Measurements from ENCODE around the gene WDR90. TPM values are rescaled to one million over a fixed set of nuclear protein-coding genes. Genes with fewer than 3 reads are reported as not detected.

The WDR90 gene
- total and polyA plus RNA-seq, 2 of the 13 experiments (the other 11 are each of a cell fraction or from before 2014, with no cell fraction given) = 14.9 to 28.9 TPM

DNA sequence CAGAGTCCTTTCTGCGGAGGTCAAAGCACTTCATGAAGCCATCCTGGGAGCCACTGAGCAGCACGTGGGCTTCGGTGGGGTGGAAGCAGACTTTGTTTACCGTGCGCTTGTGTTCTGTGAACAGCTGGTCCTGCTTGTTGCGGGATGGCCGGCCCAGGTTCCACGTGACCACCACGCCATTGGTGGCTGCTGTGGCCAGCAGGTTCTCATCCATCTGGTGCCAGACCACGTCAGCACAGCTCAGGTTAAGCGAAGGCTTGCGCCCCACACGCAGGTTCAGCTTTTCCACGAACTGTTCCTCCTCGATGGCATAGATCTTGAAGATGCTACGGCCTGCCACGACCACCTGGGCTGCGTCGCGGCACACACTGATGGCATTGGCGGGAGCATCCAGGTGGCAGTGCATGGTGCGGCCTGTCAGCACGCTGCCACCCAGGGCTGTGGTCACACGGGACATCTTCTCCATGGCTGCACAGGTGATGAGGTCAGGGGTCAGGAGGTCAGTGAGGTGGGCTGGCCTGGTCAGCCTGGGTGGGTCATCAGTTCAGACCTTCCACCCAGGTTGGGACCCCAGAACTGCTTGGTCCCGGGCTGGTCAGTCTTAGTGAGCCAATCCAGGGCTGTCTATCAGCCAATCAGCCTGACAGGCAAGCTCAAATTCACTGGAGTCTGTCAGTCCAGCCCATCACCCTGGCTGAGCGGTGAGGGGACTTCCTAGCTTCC lies 40.2 kb downstream of the WDR90 start (continued):
- TF ChIP-seq, protein P1, sequence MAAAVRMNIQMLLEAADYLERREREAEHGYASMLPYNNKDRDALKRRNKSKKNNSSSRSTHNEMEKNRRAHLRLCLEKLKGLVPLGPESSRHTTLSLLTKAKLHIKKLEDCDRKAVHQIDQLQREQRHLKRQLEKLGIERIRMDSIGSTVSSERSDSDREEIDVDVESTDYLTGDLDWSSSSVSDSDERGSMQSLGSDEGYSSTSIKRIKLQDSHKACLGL (CRISPR knock-in tag; IDR thresholded peaks at IDR 0.05) = 0 out of 2 replicates have a peak, but pooled peaks have one; percentile 10
- TF ChIP-seq HOXA3 (CRISPR knock-in tag; IDR thresholded peaks at IDR 0.05) (0 out of 2 replicates have a peak, but pooled peaks have one; percentile 33), NR2F2 (IDR thresholded peaks at IDR 0.05; ENCODE audit: borderline replicate concordance, low read depth) (0 out of 2 replicates have a peak, but pooled peaks have one; percentile 6), ZFP41 (CRISPR knock-in tag; IDR thresholded peaks at IDR 0.05; ENCODE audit: borderline replicate concordance) (no peak), ZNF431 (CRISPR knock-in tag; IDR thresholded peaks at IDR 0.05; ENCODE audit: borderline replicate concordance, low read depth) (0 out of 2 replicates have a peak, but pooled peaks have one; percentile 9), ZC3H13 (CRISPR knock-in tag; IDR thresholded peaks at IDR 0.05) (peak; percentile 74), ARNTL (CRISPR knock-in tag; IDR thresholded peaks at IDR 0.05) (no peak)
- TF ChIP-seq, protein P2, sequence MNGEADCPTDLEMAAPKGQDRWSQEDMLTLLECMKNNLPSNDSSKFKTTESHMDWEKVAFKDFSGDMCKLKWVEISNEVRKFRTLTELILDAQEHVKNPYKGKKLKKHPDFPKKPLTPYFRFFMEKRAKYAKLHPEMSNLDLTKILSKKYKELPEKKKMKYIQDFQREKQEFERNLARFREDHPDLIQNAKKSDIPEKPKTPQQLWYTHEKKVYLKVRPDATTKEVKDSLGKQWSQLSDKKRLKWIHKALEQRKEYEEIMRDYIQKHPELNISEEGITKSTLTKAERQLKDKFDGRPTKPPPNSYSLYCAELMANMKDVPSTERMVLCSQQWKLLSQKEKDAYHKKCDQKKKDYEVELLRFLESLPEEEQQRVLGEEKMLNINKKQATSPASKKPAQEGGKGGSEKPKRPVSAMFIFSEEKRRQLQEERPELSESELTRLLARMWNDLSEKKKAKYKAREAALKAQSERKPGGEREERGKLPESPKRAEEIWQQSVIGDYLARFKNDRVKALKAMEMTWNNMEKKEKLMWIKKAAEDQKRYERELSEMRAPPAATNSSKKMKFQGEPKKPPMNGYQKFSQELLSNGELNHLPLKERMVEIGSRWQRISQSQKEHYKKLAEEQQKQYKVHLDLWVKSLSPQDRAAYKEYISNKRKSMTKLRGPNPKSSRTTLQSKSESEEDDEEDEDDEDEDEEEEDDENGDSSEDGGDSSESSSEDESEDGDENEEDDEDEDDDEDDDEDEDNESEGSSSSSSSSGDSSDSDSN (CRISPR knock-in tag; IDR thresholded peaks at IDR 0.05) = 0 out of 2 replicates have a peak, but pooled peaks have one; percentile 11
- TF ChIP-seq, protein P3, sequence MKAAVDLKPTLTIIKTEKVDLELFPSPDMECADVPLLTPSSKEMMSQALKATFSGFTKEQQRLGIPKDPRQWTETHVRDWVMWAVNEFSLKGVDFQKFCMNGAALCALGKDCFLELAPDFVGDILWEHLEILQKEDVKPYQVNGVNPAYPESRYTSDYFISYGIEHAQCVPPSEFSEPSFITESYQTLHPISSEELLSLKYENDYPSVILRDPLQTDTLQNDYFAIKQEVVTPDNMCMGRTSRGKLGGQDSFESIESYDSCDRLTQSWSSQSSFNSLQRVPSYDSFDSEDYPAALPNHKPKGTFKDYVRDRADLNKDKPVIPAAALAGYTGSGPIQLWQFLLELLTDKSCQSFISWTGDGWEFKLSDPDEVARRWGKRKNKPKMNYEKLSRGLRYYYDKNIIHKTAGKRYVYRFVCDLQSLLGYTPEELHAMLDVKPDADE (CRISPR knock-in tag; IDR thresholded peaks at IDR 0.05) = no peak
- TF ChIP-seq, protein P4, sequence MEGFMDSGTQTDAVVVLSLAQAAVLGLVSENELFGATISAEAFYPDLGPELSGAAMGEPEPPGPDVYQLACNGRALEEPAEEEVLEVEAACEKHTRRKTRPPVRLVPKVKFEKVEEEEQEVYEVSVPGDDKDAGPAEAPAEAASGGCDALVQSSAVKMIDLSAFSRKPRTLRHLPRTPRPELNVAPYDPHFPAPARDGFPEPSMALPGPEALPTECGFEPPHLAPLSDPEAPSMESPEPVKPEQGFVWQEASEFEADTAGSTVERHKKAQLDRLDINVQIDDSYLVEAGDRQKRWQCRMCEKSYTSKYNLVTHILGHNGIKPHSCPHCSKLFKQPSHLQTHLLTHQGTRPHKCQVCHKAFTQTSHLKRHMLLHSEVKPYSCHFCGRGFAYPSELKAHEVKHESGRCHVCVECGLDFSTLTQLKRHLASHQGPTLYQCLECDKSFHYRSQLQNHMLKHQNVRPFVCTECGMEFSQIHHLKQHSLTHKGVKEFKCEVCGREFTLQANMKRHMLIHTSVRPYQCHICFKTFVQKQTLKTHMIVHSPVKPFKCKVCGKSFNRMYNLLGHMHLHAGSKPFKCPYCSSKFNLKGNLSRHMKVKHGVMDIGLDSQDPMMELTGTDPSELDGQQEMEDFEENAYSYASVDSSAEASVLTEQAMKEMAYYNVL (CRISPR knock-in tag; IDR thresholded peaks at IDR 0.05; ENCODE audit: borderline replicate concordance) = 0 out of 2 replicates have a peak, but pooled peaks have one; percentile 24
- TF ChIP-seq, protein P5, sequence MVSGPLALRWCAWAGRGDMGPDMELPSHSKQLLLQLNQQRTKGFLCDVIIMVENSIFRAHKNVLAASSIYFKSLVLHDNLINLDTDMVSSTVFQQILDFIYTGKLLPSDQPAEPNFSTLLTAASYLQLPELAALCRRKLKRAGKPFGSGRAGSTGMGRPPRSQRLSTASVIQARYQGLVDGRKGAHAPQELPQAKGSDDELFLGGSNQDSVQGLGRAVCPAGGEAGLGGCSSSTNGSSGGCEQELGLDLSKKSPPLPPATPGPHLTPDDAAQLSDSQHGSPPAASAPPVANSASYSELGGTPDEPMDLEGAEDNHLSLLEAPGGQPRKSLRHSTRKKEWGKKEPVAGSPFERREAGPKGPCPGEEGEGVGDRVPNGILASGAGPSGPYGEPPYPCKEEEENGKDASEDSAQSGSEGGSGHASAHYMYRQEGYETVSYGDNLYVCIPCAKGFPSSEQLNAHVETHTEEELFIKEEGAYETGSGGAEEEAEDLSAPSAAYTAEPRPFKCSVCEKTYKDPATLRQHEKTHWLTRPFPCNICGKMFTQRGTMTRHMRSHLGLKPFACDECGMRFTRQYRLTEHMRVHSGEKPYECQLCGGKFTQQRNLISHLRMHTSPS (CRISPR knock-in tag; IDR thresholded peaks at IDR 0.05; ENCODE audit: low read depth) = no peak
